HuH-7 (cell line): Measurements from ENCODE around the gene SOX5.

Source experiments
- DNase-seq: peaks from one replicate; pipeline ENCODE4 v3.0.0; 2011; ENCODE audit warnings: low spot score

SOX5 gene

DNA sequence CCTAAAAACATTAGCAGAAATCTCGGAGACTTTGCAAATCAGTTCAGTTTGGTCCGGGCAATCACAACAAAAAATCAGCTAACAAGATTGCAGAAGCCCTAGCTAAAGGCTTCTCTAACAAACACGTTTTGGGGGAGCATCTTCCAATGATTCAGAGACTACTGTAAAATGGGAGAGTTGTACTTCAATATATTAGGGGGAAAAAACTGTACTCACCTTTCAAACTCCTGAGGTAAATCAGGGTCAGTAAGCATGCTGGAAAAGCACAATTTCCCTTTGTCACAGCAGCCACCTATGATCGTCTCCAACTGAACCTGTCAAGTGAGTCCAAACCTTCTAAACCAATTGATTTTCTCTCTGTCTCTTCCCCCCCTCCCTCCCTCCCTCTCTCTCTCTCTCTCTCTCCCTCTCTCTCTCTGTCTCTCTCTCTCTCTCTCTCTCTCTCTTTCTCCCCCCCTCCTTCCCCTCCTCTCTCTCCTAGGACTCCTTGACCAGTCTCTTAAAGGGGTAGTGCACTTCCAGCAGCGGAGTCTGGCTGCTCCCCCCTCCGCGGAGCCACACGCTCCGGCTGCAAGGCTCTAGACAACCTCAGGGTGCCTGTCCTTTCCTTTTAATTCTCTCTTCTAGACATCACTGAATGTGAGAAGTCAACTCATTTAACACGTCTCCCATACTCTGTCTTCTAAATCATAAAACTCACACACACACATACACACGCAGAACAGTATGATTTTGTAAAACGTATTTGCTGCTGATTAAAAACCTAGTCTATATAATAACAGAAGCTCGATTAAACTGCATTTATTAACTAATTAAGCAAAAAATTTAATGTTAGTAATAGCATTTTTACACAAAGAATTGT is at the start of gene SOX5:
Gene SOX5, minus strand, starts transcription at position 323 of the 862 bp plus-strand sequence. Its CDS starts 69 bp downstream, at position 254.
- DNase-seq = peak; percentile 48

DNA sequence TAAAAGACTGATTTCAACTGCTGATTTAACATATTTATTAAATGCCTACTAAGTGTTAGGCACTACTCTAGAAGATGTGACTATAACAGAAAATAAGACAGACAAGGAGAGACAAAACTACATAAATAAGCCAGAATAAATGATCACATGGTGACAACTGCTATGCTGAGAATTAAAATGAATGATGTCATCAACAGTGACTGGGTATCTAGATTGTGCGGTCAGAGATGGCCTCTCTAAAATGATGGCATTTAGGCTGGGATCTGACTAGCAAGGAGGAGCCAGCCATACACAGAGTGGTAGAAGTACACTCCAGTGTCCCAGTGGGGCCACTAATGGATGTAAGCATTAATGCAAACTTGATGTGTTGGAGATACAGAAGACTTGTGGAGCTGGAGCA is 37.6 kb upstream of the SOX5 start:
- no peak for DNase-seq

DNA sequence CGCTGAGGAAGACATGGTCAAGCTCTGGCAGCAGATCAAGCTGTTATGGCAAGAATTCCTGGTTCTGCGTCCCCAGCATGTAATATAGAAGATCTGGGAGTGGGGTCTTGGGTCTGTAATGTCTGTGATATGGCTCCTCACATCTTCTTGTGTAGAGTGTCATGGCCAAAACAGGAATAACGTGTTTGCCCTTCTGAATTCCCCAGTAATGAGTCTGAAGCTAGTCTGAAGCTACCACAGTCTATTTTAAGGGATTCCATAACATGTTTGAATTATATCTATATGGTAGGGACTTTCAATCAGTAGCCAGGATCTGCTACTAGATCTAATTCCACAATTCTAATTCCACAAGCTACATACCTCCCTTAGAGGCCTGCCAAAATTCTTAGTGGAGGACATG is 31.4 kb upstream of the SOX5 start:
- no peak for DNase-seq

DNA sequence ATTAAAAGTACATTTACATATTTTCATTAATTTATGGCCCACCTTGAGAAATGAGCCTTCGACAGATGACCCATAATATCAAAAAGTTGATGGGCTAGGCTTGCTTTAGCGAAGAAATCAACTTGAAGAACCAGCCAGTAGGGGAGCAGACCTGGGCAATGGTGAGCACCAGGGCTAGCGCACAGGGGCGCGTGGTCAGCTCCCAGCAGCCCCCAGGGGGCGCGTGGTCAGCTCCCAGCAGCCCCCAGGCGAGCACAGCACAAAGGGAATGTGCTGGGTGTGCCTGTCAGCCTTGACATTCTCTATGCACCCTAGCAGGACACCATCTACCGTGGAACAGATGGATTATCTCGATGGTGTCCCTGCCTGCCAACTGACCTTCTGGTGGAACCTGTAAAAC is 15.3 kb upstream of the SOX5 start:
- DNase-seq = no peak

DNA sequence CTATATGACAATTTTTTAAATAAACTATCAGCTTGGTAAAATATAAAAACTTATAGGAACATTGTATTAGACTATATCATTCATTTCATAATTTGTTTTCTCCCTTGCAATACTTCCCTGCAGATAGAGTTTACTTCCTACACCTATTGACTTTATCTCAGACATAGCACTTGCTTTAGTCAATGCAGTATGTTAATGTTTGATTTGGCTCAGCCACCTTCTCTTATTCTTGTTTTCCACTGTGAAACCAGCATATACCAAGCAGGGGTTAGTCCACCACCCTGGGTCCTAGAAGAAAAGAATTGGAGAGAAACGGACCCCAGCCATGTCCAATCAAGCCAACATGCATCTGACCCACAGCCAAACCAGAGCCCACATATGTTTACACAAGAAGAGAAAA is 10.4 kb upstream of the SOX5 start:
- DNase-seq = no peak

DNA sequence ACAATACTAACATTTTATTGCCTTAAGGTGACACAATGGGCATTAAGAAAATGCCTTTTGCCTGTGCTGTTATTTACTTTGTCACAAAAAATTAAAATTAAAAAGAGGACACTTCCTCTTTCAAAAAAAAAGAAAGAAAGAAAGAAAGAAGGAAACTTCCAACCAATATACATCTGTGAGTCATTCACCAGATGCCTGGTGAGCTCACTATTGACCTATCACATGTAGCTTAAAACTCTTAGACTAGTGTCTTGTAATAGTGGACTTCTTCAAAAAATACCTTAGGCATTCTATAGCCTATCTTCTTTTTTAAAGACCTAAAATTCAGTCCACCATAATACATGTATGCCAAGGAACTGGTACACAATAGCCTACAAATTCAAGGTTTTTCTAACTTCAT is 4.9 kb upstream of the SOX5 start:
- DNase-seq = no peak

DNA sequence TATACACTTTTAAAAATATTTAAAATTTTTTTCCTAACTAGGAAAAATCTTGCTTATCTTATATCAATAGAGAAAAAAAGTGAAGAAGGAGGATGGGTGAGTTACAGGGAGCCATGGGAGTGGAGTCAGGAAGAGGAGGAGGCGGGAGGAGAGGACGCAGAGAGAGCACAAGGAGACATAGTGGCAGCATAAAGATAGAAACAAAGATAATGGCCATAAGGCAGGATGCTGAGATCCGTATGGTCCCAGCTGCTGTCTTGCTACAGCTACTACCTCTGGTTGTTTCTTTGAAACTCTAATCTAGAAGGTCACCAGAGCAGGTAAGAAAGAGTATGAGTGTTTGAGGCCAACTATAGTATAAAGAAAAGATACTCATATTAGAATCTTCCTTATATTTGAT is 2.6 kb upstream of the SOX5 start:
- DNase-seq = no peak

DNA sequence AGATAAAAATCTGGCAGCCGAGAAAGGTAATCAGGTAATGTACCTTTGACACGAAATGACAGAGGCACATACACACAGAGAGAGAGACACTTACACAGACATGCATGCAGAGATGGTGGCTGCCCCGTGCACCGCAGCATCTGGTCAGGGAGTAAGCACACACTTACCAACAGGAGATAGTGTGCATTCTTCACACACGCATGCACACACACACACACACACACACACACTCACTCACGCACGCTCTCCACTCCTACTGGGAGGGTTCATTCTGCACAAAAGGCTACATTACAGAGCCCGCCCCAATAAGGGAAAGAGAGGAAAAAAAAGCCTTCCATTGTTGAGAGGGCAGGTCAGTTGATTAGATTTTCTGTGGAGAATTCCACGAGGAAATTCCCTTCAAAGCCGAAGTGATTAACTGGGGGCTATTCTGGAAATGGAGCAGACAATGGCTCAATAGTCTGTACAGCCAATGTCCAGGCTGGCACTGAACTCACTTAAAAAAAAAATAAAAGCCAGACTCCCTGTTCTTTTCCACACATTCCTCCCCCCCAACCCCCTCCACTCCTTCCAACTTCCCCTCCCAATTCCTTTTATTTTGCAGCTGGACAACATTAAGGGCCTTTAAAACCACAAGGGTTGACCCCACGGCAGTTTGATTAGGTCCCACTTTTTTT is 1.4 kb upstream of the SOX5 start:
- DNase-seq = no peak

DNA sequence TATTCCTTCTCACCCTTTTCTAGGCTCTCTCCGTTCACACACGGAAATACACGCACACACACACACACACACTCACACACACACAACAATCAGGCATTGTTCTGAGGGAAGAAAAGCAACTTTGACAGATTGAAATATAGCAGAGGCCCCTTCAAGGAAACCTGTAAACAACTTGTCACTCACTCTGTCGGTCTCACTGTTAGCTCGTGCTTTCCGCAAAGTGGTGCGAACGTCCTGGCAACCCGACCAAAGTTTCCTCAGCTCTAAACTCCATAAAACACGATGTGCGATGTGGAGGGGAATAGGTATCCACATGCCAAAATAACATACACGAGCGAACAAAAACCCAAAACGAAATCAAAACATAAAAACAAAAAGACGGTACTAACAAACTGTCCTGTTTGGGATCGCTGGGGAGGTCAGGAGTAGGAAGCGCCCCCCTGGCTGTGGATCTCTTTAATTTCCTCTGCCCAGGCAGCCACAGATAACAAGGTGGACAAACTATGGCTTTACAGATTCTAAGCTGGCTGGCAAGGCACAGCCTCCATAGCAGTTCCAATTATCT is 822 bp upstream of the SOX5 start:
- no peak for DNase-seq

DNA sequence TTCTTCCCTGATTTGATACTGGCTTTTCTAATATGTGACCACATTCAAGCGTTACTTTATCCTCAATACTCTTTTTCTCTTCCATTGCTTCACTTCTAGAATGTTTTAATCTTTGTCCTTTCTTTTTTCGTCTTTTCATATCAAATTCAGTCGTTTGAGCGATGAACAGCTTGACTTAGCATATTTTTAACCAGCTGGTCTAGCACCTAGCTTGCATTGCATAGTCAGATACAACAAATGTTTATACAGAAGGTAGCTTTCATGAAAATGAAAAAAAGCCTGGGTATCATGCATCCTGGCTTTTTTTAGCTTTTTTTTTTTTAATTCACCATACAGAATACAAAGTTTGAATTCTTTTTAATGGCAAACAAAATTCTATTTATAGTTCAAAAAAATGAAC is 1.2 kb downstream of the SOX5 start:
- DNase-seq = no peak

DNA sequence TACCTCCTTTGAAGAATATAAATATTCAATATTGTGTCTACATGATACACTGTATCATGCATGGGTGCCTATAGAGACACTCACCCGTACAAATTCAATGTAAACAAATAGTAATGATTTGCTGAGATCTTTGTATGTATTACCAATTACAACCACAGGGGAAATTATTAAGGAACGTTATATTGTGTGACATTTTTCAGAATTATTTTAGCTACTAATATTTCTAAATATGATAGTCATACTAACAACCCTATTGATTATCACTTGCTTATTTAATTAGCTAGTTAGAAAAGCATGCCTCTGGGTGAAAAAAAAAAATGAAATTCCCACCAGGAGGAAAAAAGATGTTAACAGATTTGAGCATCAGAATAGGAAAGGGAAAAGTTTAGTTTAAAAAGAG is 2.1 kb downstream of the SOX5 start:
- DNase-seq = no peak

DNA sequence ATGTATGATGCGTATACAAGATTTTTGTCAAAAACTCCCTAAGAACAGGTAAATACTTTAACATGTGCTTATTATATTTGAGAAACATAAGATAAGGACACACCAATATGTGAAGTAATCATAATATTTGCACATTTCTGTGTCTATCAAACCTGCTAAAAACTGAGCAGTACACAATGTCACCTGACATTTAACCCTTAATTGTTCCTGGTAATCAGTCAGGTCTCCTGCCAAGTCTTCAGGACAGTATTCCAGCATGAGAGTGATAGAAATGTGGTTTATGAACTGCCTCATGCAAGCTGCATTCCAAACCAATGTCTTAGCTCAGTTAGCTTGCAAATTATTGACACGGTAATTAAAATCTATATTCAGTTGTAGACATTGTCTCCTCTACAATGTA is 4.2 kb downstream of the SOX5 start:
- no peak for DNase-seq

DNA sequence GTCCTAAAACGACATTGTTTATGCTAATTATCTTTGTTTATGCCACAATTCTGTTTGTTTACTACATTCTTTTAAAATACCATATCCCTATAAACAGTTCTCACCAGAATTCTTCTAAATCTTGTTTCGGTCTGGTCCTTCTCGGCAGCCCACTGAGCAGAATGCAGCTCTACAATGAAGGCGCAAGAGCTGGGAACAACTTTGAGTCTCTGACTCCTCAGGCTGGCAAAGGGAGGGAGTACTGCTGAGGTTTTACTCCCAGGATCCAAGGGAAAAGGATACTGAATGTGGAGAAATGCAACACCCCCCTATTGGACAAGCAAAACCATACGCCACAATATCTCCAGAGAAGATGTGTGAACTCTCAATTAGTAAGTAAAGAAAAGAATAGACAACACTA is 5.4 kb downstream of the SOX5 start:
- DNase-seq = no peak

DNA sequence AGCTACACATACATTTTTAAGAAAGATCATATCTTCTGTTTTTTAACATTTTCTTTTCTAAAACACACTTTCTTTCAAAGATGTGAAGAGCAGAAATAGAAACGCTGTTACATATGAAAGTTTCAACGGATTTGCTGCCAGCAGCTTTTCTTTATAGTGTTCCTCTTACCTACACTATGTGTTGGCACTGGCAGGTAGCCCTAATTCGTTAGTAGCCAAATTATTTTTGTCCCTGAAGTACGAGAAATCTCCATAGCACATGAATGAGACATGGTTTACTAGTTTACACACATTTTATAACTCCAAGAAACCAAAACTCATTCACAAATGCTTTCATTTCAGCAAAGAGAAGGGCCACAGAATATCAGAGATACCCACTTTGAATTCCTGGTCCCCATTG is 6.6 kb downstream of the SOX5 start:
- no peak for DNase-seq

DNA sequence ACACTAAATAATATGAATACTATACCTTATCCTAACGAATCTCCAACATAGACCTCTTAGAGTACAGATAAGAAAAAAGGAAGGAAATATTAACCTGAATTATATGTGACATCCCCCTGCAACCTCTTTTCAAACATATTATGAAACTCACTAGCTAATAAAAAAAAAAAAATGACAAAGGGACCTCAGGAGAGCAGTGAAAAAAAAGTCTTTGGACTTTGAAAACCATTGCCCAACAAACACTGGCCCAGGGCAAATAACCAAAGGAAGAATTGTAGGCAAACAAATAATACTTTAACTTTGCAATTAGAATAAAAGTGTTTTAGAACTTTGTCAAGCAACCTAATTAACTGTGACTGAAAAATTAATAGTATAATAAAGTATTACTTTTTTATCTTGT is 7.7 kb downstream of the SOX5 start:
- DNase-seq = no peak

DNA sequence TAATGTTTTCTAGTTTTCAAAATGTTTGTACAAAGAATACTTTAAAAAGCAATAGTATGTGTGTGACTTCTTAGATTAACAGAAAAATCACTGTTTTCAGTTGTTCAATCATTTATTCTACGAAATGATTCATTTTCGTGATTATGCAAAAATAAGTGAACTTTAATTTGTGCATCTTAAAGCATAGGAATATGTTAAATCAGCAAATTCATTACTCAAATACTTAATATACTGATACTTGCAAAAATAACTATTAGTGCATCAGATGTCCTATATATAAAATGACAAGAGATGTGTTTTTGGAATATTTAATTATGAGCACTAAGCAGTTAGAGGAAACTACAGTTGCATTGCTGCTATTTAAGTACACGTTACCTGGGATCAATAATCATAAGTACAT is 11.0 kb downstream of the SOX5 start:
- no peak for DNase-seq

DNA sequence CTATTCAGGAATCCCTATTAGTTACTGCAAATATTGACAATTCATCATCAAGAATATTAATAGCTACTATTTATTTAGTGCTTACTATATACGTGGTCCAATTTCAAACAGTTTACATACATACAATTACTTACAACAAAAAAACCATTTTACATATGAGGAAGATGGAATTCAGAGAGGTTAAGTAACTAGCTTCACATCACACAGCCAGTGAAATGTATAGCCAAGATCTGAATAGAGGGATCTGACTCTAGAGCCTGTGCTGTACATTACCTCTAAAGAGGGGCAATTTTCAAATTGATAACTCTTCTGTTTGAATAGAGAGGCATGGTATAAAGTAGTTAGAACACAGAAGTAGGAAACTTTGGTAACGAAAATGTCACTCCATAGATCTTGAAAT is 18.3 kb downstream of the SOX5 start:
- DNase-seq = no peak

DNA sequence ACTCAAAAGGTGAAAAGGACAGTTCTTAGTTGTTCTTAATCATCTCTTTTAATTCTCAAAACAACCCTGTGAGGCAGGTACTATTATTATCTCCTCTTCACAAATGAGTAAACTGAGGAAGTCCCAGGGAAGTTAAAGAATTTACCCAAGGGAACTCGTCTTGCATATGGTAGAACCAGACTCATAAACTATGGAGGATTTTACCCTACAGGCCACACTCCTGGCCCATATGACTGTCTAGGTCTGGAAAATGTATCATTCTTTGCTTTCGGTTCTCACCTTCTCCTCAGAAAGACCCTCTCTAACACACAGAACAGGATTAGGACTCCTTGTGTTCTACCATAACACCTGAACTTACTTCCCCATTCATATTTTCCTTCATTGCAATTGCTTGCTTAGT is 18.9 kb downstream of the SOX5 start:
- DNase-seq = no peak

DNA sequence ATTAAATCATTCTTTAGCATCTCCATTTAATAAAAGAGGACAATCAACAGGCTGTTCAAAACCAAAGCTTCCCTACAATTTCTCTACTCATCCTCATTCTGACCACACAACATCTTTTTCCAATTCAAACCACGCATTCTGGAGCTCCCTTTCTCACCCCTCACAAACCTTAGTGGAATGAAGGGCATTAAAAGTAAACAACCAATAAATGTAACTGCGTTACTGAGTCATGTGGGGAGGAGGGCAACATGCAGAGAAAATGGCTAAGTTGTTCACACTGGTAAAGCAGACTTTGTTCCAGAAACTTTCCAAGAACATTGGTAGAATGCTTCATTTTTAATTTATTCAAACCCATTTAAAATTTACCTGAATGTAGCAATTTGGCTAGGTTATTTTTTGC is 19.6 kb downstream of the SOX5 start:
- no peak for DNase-seq

DNA sequence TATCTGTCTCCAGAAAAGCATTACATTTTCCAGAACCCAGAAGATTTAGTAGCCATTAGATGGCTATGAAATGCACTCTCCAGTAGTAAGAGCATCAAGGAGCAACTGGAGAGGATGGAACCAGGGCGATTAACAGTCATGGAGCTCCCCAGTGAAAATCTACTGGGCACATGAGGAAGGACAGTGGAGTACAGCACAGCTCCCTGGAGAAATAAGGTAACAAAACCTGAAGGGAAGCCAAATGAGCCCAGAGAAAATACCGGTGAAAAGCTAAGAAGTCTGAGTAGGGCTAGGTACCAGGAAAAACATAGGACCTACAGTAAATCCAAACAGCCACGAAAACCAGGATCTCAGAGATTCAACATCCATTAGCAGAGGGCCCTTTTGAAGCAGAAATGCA is 21.6 kb downstream of the SOX5 start:
- DNase-seq = no peak

DNA sequence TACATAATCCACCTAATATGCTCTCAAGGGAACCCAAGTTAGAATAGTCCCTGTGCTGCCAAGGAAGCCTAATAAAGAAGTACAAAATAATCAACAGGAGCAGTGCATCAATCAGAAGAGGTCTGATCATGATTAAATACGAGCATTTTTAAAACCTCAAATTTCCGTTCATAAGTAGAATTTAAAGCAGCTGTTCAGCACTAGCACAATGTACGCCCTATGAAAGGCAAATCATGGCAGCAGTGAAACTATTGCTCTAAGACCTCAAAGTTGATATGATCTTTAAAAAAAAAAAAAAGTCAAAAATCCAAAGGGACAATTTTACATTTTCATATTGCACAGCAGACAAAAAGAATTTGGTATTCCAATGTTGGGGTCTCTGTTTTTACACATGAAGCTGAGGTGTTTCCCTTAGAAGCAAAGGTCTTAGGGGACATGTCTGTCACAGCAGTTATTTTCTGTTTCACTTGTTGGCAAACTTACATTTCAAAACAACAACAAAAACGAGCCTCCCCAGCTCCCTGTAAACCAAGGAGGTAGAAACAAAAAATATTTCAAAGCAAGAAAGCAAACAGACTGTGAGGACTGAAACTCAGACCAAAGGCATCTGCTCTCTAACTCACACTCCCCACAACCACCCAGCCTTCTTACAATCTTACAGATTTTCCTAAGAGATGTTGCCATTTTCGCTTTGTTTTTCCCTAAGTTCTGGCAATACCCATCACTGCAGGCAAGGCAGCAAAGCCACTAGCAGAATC is 28.2 kb downstream of the SOX5 start:
- no peak for DNase-seq

DNA sequence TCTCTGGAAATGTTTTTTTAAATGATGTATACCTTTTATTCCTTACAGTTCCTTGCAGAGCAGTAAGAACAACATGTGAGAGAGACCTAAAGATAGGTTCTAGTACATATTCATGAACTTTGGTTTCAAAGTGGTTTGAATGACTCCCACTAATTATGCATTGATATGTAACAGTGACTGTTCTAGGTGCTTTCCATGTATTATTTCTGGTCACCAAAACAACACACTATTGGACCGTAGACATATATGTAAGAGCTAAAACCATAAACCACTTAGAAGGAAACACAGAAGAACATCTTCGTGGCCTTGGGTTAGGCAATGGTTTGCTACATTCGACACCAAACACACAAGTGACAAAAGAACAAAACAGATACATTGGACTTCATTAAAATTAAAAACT is 37.9 kb downstream of the SOX5 start:
- DNase-seq = no peak

DNA sequence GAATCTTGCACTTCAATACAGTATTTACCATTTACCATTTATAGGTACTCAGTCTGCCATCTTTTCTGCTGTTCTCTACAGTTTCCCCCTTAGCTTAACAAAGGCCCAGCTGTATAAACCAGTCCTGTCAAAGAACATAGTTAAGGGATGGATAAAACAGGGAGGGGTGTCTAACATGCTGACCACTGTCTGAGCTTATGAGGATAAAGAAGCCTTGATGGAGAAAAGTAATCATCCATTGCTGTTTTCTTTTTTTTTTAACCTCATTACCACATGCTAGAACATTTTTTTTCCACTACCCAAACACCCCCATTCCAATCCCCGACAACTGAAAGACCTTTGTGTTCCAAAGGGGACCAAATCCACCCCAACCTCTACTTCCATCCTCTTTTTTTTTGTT is 39.9 kb downstream of the SOX5 start:
- DNase-seq = no peak
